Measurements from ENCODE around the gene ZNF433.
"Not testable (repeated sequence)": the region's sequence is repeated elsewhere in the genome, so short reads cannot be mapped to it uniquely, and the experiment has no call there.

Gene ZNF433

GRCh38 chr19:12034620-12035019 is 859 bp downstream of the ZNF433 start:
- peaks cover 0 to 4% of the 10 kb centered on the region in 2 donors for H3K4me1 Mint-ChIP-seq (ENCODE audit: low read depth in 2 of 2)
- H3K27me3 Mint-ChIP-seq: peaks cover 0 to 8% of the 10 kb centered on the region in 2 donors
- ATAC-seq (replicated peaks): no peak
- H3K27ac Mint-ChIP-seq: no peak overlapping the region
- no peak for DNase-seq
- peaks cover 0 to 1% of the 10 kb centered on the region in 2 donors for H3K9me3 Mint-ChIP-seq
- peaks cover 9% of the 10 kb centered on the region for H3K36me3 Mint-ChIP-seq (ENCODE audit: insufficient read depth)
- H3K4me3 Mint-ChIP-seq: peak overlapping the region; percentile 21 to 64

- Mint-ChIP-seq H3K27ac (no peak overlapping the region), H3K4me1 (ENCODE audit: low read depth in 2 of 2) (peaks cover 0 to 4% of the 10 kb centered on the region in 2 donors), H3K36me3 (ENCODE audit: insufficient read depth) (peaks cover 9% of the 10 kb centered on the region), H3K4me3 (peak overlapping the region; percentile 21 to 64), H3K9me3 (peaks cover 0 to 1% of the 10 kb centered on the region in 2 donors), H3K27me3 (peaks cover 0 to 8% of the 10 kb centered on the region in 2 donors)
- ATAC-seq (replicated peaks): no peak
- no peak for DNase-seq
Observed at GRCh38 chr19:12034198-12034597, 1.3 kb downstream of the ZNF433 start.

GRCh38 chr19:12015753-12016116 is 19.7 kb downstream of the ZNF433 start:
- Mint-ChIP-seq H3K27me3 (no peaks in the 10 kb centered on the region), H3K36me3 (ENCODE audit: insufficient read depth) (peaks cover 16% of the 10 kb centered on the region), H3K4me3 (no peak overlapping the region), H3K27ac (no peak overlapping the region), H3K9me3 (peaks cover 7 to 13% of the 10 kb centered on the region in 2 donors), H3K4me1 (ENCODE audit: low read depth in 2 of 2) (no peaks in the 10 kb centered on the region)
- DNase-seq (no peak), ATAC-seq (replicated peaks) (no peak)

- H3K4me1 Mint-ChIP-seq (ENCODE audit: low read depth in 2 of 2): no peaks in the 10 kb centered on the region
- no peak overlapping the region for H3K4me3 Mint-ChIP-seq
- H3K27ac Mint-ChIP-seq: no peak overlapping the region
- no peaks in the 10 kb centered on the region for H3K27me3 Mint-ChIP-seq
- DNase-seq (no peak), ATAC-seq (replicated peaks) (no peak)
- H3K9me3 Mint-ChIP-seq: peaks cover 7 to 13% of the 10 kb centered on the region in 2 donors
- H3K36me3 Mint-ChIP-seq (ENCODE audit: insufficient read depth): peaks cover 16% of the 10 kb centered on the region
Observed at GRCh38 chr19:12015015-12015752, 20.3 kb downstream of the ZNF433 start.

GRCh38 chr19:12000152-12000981 is 35.1 kb downstream of the ZNF433 start:
- no peak for DNase-seq
- Mint-ChIP-seq H3K4me1 (ENCODE audit: low read depth in 2 of 2) (peaks cover 15 to 24% of the 10 kb centered on the region in 2 donors), H3K27ac (peak overlapping the region; percentile 66 to 85), H3K27me3 (no peaks in the 10 kb centered on the region), H3K36me3 (ENCODE audit: insufficient read depth) (peaks cover 42% of the 10 kb centered on the region), H3K9me3 (no peaks in the 10 kb centered on the region), H3K4me3 (peak overlapping the region in 1 of 2 donors; percentile 33)
- ATAC-seq (replicated peaks): no peak

- ATAC-seq (replicated peaks) (no peak), DNase-seq (no peak)
- peaks cover 20% of the 10 kb centered on the region for H3K36me3 Mint-ChIP-seq (ENCODE audit: insufficient read depth)
- no peak overlapping the region for H3K27ac Mint-ChIP-seq
- no peaks in the 10 kb centered on the region for H3K27me3 Mint-ChIP-seq
- no peak overlapping the region for H3K4me3 Mint-ChIP-seq
- peaks cover 15 to 35% of the 10 kb centered on the region in 2 donors for H3K4me1 Mint-ChIP-seq (ENCODE audit: low read depth in 2 of 2)
- H3K9me3 Mint-ChIP-seq: no peaks in the 10 kb centered on the region
Observed at GRCh38 chr19:11995174-11995573, 40.3 kb downstream of the ZNF433 start.

- not testable (repeated sequence) for H3K9me3 Mint-ChIP-seq; H3K4me3 Mint-ChIP-seq; H3K27me3 Mint-ChIP-seq; DNase-seq; H3K27ac Mint-ChIP-seq; ATAC-seq (replicated peaks)
- Mint-ChIP-seq H3K4me1 (ENCODE audit: low read depth in 2 of 2) (peaks cover 19 to 38% of the 10 kb centered on the region in 2 donors), H3K36me3 (ENCODE audit: insufficient read depth) (peaks cover 19% of the 10 kb centered on the region)
Observed at GRCh38 chr19:11991921-11992320, 43.6 kb downstream of the ZNF433 start.

GRCh38 chr19:11989112-11989456 is 46.4 kb downstream of the ZNF433 start:
- ATAC-seq (replicated peaks): no peak
- peak overlapping the region; percentile 98 to 99 for H3K4me3 Mint-ChIP-seq

GRCh38 chr19:11987405-11988281 is 47.8 kb downstream of the ZNF433 start:
- peak overlapping the region; percentile 98 to 99 for H3K4me3 Mint-ChIP-seq
- H3K9me3 Mint-ChIP-seq: no peaks in the 10 kb centered on the region
- peaks cover 16% of the 10 kb centered on the region for H3K36me3 Mint-ChIP-seq (ENCODE audit: insufficient read depth)
- DNase-seq: peak; percentile 80 to 82 (median 81)
- H3K27me3 Mint-ChIP-seq: no peaks in the 10 kb centered on the region
- ATAC-seq (replicated peaks): peak; percentile 90
- peaks cover 18 to 25% of the 10 kb centered on the region in 2 donors for H3K4me1 Mint-ChIP-seq (ENCODE audit: low read depth in 2 of 2)
- peak overlapping the region; percentile 82 to 89 for H3K27ac Mint-ChIP-seq

More at GRCh38 chr19:11989112-11989456, 46.4 kb downstream of the ZNF433 start:
- Mint-ChIP-seq H3K9me3 (no peaks in the 10 kb centered on the region), H3K4me1 (ENCODE audit: low read depth in 2 of 2) (peaks cover 19 to 34% of the 10 kb centered on the region in 2 donors), H3K27me3 (no peaks in the 10 kb centered on the region), H3K27ac (peak overlapping the region; percentile 82 to 89), H3K36me3 (ENCODE audit: insufficient read depth) (peaks cover 16% of the 10 kb centered on the region)
- DNase-seq: no peak

- H3K4me1 Mint-ChIP-seq (ENCODE audit: low read depth in 2 of 2): peaks cover 17 to 21% of the 10 kb centered on the region in 2 donors
- DNase-seq (no peak), ATAC-seq (replicated peaks) (no peak)
- H3K36me3 Mint-ChIP-seq (ENCODE audit: insufficient read depth): peaks cover 16% of the 10 kb centered on the region
- no peak overlapping the region for H3K27ac Mint-ChIP-seq
- H3K4me3 Mint-ChIP-seq: peak overlapping the region; percentile 98 to 99
- H3K9me3 Mint-ChIP-seq: no peaks in the 10 kb centered on the region
- H3K27me3 Mint-ChIP-seq: no peaks in the 10 kb centered on the region
Observed at GRCh38 chr19:11986754-11987153, 48.7 kb downstream of the ZNF433 start.

- Mint-ChIP-seq H3K27me3 (no peaks in the 10 kb centered on the region), H3K9me3 (peaks cover 0 to 2% of the 10 kb centered on the region in 2 donors), H3K4me1 (ENCODE audit: low read depth in 2 of 2) (peaks cover 12 to 15% of the 10 kb centered on the region in 2 donors), H3K27ac (no peak overlapping the region), H3K36me3 (ENCODE audit: insufficient read depth) (peaks cover 16% of the 10 kb centered on the region), H3K4me3 (no peak overlapping the region)
- DNase-seq: peak in 1 of 3 experiments; percentile 1
- no peak for ATAC-seq (replicated peaks)
Observed at GRCh38 chr19:11984986-11985385, 50.5 kb downstream of the ZNF433 start.

- H3K4me3 Mint-ChIP-seq: no peak overlapping the region
- DNase-seq (no peak), ATAC-seq (replicated peaks) (no peak)
- peaks cover 0 to 4% of the 10 kb centered on the region in 2 donors for H3K9me3 Mint-ChIP-seq
- peaks cover under 1 to 4% of the 10 kb centered on the region in 2 donors for H3K4me1 Mint-ChIP-seq (ENCODE audit: low read depth in 2 of 2)
- no peak overlapping the region for H3K27ac Mint-ChIP-seq
- peaks cover 4% of the 10 kb centered on the region for H3K36me3 Mint-ChIP-seq (ENCODE audit: insufficient read depth)
- H3K27me3 Mint-ChIP-seq: no peaks in the 10 kb centered on the region
Observed at GRCh38 chr19:11982526-11982925, 53.0 kb downstream of the ZNF433 start.

- Mint-ChIP-seq H3K4me3 (no peak overlapping the region), H3K36me3 (ENCODE audit: insufficient read depth) (peaks cover 7% of the 10 kb centered on the region)
Observed at GRCh38 chr19:11979527-11979926, 56.0 kb downstream of the ZNF433 start.

More at GRCh38 chr19:11979527-11979926, 56.0 kb downstream of the ZNF433 start:
- Mint-ChIP-seq H3K4me1 (ENCODE audit: low read depth in 2 of 2) (no peaks in the 10 kb centered on the region), H3K27me3 (no peaks in the 10 kb centered on the region), H3K9me3 (peaks cover 0 to 4% of the 10 kb centered on the region in 2 donors), H3K27ac (no peak overlapping the region)
- DNase-seq: no peak
- no peak for ATAC-seq (replicated peaks)

All from effector memory CD8-positive, alpha-beta T cell (primary cell).